Esophagus squamous epithelium (tissue), 5 donors: ENCODE data around the gene BPIFB3. TPM values are rescaled to one million over a fixed set of nuclear protein-coding genes. Genes with fewer than 3 reads are reported as not detected.

Experiments
- DNase-seq: peaks from one replicate; lab custom pipeline; 2025; lab: John Stamatoyannopoulos, UW
- H3K27ac ChIP-seq, 4 donors: fragments of 200-600 bp; sonication (generic); one replicate each; pipeline ENCODE4 v1.5.1; 2016 to 2019; ENCODE audit warnings: mild to moderate bottlenecking in 1 of 4
- H3K27me3 ChIP-seq, 4 donors: fragments of 200-600 bp; sonication (generic); 1 replicate in 3 of 4; 2 replicates in 1 of 4; pipeline versions ENCODE4 v1.5.1 to v1.6.0; 2017 to 2021; ENCODE audit warnings: antibody characterized with exemption in 1 of 4
- H3K36me3 ChIP-seq, 3 donors: fragments of 200-600 bp; sonication (generic); one replicate each; pipeline ENCODE4 v1.5.1; 2016 to 2019
- H3K4me1 ChIP-seq, 3 donors: fragments of 200-600 bp; sonication (generic); one replicate each; pipeline ENCODE4 v1.5.1; 2017 to 2019
- H3K4me3 ChIP-seq, 4 donors: fragments of 200-600 bp; sonication (generic); 1 replicate in 3 of 4; 2 replicates in 1 of 4; pipeline ENCODE4 v1.5.1; 2016 to 2019; ENCODE audit warnings: mild to moderate bottlenecking in 2 of 4, moderate library complexity in 1 of 4
- H3K9me3 ChIP-seq, 3 donors: fragments of 200-600 bp; sonication (generic); one replicate each; pipeline ENCODE4 v1.5.1; 2016 to 2019
- POLR2A ChIP-seq, 4 donors: fragments of 450-650 bp; IDR thresholded peaks; one replicate each; pipeline ENCODE4 v1.6.1; 2017; ENCODE audit warnings: antibody characterized with exemption in 4 of 4, mild to moderate bottlenecking in 4 of 4, moderate library complexity in 3 of 4
- WGBS, 2 donors: methylation state at CpG; one replicate each; pipeline ENCODE4 v1.1.5; 2018; 5-methylcytosine and 5-hydroxymethylcytosine counted together
- intact Hi-C: fragments of 100-400 bp; cut with DNase I; formaldehyde crosslinking; loops from one replicate; pipeline ENCODE4 v1.15.0; 2022
- total RNA-seq, 4 donors: library from RNA; depleted of rRNA; stranded (reverse); fragments of >200 nt; gene quantifications; one replicate each; pipeline ENCODE4 v1.1.0, GENCODE V29; 2016
- TF ChIP-seq, protein P1 (sequence below), 6 experiments: fragments of 450-650 bp in 4 of 6; fragments of 200-600 bp in 2 of 6; sonication (generic) in 2 of 6; IDR thresholded peaks; one replicate each; pipeline ENCODE4 v1.5.1; 2016 to 2019; ENCODE audit warnings: antibody characterized with exemption in 6 of 6, mild to moderate bottlenecking in 4 of 6, moderate library complexity in 4 of 6
- donor health status: DM: yes; HTN: yes; CAD: no.

Gene BPIFB3
- total RNA-seq, 4 donors from 2014 or later: not detected

DNA sequence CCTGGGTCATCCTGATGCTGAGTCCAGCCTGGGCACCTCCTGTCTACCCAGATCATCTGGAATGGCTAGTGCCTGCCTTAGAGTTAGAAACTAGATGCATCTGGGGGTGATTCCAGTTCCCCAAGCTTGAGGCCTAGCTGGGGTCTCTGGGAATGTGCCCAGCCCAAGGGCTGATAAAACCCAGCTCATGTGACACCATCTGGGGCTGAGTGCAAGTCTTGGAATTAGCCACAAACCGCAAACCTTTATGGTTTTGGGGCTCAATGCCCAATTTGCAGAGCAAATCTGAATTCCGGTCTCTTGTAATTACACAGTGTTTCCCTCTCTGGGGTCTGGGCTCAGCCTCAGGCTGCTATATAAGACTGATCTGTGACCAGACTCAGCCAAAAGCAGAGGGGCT lies 25.6 kb downstream of the BPIFB3 start, which contains the start of gene BPIFB4:
Gene BPIFB4, plus strand, starts transcription at position 385 of the 400 bp plus-strand sequence. CDS start 1,884 bp downstream, outside the sequence.
- DNase-seq: no peak
- no peaks in the 10 kb centered on the region for H3K4me1 ChIP-seq
- no peaks in the 10 kb centered on the region for H3K9me3 ChIP-seq
- no peaks in the 10 kb centered on the region for H3K36me3 ChIP-seq
- H3K27ac ChIP-seq: no peak within 1 kb of the TSS
- TF ChIP-seq POLR2A (IDR thresholded peaks at IDR 0.05): no peak
- TF ChIP-seq, protein P1, sequence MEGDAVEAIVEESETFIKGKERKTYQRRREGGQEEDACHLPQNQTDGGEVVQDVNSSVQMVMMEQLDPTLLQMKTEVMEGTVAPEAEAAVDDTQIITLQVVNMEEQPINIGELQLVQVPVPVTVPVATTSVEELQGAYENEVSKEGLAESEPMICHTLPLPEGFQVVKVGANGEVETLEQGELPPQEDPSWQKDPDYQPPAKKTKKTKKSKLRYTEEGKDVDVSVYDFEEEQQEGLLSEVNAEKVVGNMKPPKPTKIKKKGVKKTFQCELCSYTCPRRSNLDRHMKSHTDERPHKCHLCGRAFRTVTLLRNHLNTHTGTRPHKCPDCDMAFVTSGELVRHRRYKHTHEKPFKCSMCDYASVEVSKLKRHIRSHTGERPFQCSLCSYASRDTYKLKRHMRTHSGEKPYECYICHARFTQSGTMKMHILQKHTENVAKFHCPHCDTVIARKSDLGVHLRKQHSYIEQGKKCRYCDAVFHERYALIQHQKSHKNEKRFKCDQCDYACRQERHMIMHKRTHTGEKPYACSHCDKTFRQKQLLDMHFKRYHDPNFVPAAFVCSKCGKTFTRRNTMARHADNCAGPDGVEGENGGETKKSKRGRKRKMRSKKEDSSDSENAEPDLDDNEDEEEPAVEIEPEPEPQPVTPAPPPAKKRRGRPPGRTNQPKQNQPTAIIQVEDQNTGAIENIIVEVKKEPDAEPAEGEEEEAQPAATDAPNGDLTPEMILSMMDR (IDR thresholded peaks at IDR 0.05): no peak
- H3K27me3 ChIP-seq: peaks cover 0 to 60% (median 0%) of the 10 kb centered on the region in 4 donors
- H3K4me3 ChIP-seq: no peak within 1 kb of the TSS
- intact Hi-C loops: no loop called here
- 79 to 100% methylated on average over 2 of the region's 2 CpGs for WGBS, 2 donors

DNA sequence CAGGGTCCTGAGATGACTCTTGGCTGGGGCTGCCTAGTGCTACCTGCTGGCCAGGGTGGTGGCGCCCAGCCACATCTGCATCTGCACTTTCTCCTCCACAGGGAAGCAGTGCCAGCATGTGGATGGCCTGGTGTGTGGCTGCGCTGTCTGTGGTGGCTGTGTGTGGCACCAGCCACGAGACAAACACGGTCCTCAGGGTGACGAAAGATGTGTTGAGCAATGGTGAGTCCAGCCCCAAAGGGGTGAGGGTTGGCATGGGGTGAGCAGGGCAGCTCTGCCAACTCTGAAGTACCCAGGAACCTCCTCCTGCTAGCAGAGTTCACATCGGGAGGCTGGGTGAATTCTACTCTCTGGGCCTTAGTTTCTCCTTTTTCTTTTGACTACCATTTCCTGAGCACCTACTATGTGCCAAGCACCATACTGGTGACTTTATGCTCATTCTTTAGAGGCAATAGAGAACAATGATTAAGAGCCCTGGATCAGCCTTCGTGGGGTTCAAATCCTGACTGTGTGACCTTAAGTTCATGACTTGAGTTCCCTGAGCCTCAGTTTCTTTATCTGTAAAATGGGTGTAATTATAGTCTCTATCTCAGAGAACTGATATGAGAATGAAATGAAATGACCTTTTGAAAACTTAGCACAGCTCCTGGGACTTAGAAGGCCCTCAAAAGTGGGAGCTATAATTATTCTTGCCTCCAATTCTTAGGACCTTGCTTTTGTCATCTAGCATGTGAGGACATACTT lies 27.9 kb downstream of the BPIFB3 start:
- H3K4me1 ChIP-seq: no peaks in the 10 kb centered on the region
- intact Hi-C loops: no loop called here
- no peak for DNase-seq
- H3K4me3 ChIP-seq: no peak overlapping the region
- peaks cover 0 to 52% (median 0%) of the 10 kb centered on the region in 4 donors for H3K27me3 ChIP-seq
- H3K36me3 ChIP-seq: no peaks in the 10 kb centered on the region
- TF ChIP-seq, protein P1 (IDR thresholded peaks at IDR 0.05): no peak
- TF ChIP-seq POLR2A (IDR thresholded peaks at IDR 0.05): no peak
- WGBS, 2 donors: 45 to 49% methylated on average over 2 to 4 of the region's 7 CpGs
- H3K27ac ChIP-seq: no peak overlapping the region
- H3K9me3 ChIP-seq: no peaks in the 10 kb centered on the region

DNA sequence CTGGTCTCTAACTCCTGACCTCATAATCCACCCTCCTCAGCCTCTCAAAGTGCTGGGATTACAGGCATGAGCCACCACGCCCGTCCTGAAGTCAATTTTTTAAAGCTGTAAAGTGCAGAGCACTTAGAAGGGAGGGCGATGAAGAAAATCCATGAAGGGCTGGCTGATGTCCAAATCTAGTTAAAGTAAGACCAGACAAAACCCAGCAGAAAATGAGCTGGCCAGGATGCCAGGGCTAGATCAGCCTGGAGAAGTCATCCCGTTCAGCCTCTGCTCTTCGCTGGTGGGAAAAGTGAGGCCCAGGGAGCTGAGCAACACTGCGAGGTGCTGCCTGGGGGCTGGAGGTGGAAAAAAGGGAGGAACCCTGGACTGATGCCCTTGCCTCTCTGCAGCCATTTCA lies 28.8 kb downstream of the BPIFB3 start:
- intact Hi-C loops: no loop called here
- TF ChIP-seq POLR2A (IDR thresholded peaks at IDR 0.05): no peak
- TF ChIP-seq, protein P1 (IDR thresholded peaks at IDR 0.05): no peak
- Histone ChIP-seq H3K36me3 (no peaks in the 10 kb centered on the region), H3K4me1 (no peaks in the 10 kb centered on the region), H3K27ac (no peak overlapping the region), H3K9me3 (no peaks in the 10 kb centered on the region), H3K27me3 (peaks cover 0 to 42% (median 0%) of the 10 kb centered on the region in 4 donors), H3K4me3 (no peak overlapping the region)
- no peak for DNase-seq
- WGBS, 2 donors: 48 to 62% methylated on average over 6 of the region's 6 CpGs

DNA sequence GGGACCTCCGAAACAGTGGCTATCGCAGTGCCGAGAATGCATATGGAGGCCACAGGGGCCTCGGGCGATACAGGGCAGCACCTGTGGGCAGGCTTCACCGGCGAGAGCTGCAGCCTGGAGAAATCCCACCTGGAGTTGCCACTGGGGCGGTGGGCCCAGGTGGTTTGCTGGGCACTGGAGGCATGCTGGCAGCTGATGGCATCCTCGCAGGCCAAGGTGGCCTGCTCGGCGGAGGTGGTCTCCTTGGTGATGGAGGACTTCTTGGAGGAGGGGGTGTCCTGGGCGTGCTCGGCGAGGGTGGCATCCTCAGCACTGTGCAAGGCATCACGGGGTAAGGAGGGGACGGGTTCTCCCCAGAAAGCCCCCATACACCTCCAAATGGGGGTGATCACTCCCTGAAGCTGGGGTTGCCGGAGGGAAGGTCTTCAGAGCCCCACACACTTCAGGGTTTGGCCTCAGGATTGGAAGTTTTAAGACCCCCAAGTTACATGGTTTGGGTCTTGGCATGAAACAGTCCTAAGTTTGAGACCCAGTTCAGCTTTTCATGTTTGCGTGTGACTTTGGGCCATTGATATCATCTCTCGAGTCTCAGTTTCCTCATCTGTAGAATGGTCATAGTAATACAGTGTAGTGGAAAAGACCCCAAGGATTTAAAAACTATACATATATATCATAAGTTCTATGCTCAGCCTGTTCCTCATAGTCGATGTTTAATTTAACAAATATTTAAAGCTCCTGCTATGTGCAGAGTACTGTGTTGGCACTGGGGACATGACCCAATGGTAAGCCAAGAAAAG lies 30.0 kb downstream of the BPIFB3 start:
- 92% methylated on average over 6 to 18 of the region's 20 CpGs for WGBS, 2 donors
- no peak for DNase-seq
- no peak overlapping the region for H3K4me3 ChIP-seq
- H3K27me3 ChIP-seq: peaks cover 0 to 34% (median 0%) of the 10 kb centered on the region in 4 donors
- intact Hi-C loops: no loop called here
- H3K9me3 ChIP-seq: no peaks in the 10 kb centered on the region
- H3K36me3 ChIP-seq: no peaks in the 10 kb centered on the region
- H3K4me1 ChIP-seq: no peaks in the 10 kb centered on the region
- TF ChIP-seq, protein P1 (IDR thresholded peaks at IDR 0.05): no peak
- no peak for TF ChIP-seq POLR2A (IDR thresholded peaks at IDR 0.05)
- no peak overlapping the region for H3K27ac ChIP-seq

DNA sequence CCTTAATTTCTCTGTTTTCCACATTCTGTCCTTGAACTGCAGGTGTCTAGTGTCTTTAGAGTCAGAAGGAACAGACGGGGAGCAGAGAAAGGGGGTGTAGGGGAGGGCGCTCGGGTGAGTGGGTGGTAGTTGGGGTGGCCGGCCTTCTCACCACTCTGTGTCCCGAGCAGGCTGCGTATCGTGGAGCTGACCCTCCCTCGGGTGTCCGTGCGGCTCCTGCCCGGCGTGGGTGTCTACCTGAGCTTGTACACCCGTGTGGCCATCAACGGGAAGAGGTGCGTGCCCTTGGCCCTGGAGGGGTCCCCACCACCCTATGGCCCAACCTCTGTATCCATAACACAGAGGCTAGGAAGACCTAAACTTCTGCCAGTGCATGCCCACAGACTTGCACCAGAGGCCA lies 31.0 kb downstream of the BPIFB3 start:
- TF ChIP-seq POLR2A (IDR thresholded peaks at IDR 0.05): no peak
- TF ChIP-seq, protein P1 (IDR thresholded peaks at IDR 0.05): no peak
- peaks cover 0 to 43% (median 0%) of the 10 kb centered on the region in 4 donors for H3K27me3 ChIP-seq
- no peak overlapping the region for H3K4me3 ChIP-seq
- no peaks in the 10 kb centered on the region for H3K36me3 ChIP-seq
- H3K9me3 ChIP-seq: no peaks in the 10 kb centered on the region
- intact Hi-C loops: no loop called here
- no peaks in the 10 kb centered on the region for H3K4me1 ChIP-seq
- no peak for DNase-seq
- H3K27ac ChIP-seq: no peak overlapping the region
- WGBS, 2 donors: 86 to 91% methylated on average over 7 to 13 of the region's 15 CpGs
